Fibroblast of villous mesenchyme (primary cell): ENCODE results near the gene UNC50. TPM values are rescaled to one million over a fixed set of nuclear protein-coding genes. Genes with fewer than 3 reads are reported as not detected.
A peak's percentile ranks its signal among the peaks of the same experiment; 100 is the strongest.

Experiments
- DNase-seq: peaks from one replicate; pipeline ENCODE4 v3.0.0-alpha.2; 2010; ENCODE audit warnings: low read depth
- H3K4me3 ChIP-seq: 2 replicates; pipeline ENCODE4 v1.5.1; 2011; ENCODE audit warnings: low read depth, mild to moderate bottlenecking, low read length
- CTCF ChIP-seq: IDR thresholded peaks from 2 replicates; pipeline ENCODE4 v1.5.1; 2012; ENCODE audit warnings: low read depth, mild to moderate bottlenecking, low read length; ENCODE audit not compliant: insufficient read depth
- total RNA-seq: library from RNA; depleted of rRNA; stranded (reverse); fragments of >200 nt; gene quantifications from 2 replicates; pipeline ENCODE4 v1.2.3, GENCODE V29; 2012

The UNC50 gene
- total RNA-seq, 1 donor: 46.2 TPM

DNA sequence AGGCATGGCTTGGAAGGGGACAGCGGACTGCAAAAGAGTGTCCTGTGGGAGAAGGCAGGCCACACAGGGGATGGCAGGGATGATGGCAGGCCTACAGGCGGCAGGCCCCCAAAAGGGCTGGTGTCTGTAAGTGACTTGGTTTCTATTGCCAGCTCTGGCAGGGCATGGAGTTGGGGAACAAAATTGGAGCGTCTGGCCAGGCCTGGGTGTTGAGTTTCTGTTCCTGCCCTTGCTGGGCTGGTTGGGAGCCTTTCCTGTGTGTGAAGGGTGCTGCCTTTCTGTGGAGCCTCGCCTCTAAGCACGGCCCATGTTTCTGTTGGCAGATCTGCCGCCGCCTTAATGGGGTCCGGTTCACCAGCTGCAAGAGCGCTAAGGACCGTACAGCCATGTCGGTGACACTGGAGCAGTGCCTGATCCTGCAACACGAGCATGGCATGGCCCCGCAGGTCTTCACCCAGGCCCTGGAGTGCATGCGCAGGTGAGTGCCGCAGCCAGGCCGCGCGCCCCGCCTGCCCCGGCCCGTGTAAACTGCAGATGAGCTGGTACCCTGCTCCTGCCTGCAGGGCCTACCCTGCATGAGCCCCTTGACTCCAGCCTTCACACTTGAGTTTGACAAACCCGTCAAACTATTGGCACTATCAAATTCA is 31.6 kb upstream of the UNC50 start:
- DNase-seq: no peak
- H3K4me3 ChIP-seq: no peak overlapping the region
- TF ChIP-seq CTCF: no peak

DNA sequence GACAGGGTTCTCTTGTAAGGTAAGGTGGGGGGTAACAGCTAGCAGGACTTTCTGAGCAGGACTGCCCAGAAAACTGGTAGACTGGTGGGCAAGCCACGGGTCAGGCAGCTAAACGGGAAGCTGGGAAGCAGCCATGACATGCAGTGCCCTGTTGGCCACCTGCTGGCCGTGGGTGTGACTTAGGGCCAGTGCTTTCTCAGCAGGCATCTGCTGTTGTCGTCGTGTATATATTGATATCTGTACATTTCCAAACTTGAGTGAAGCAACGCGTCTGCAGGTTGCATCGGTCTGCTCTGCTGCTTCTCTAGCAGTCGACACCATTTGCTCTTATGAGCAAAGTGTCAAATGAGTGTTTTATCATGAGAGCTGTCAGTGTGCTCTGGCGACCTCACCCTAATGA is 31.1 kb upstream of the UNC50 start:
- no peak overlapping the region for H3K4me3 ChIP-seq
- DNase-seq: no peak
- peak; percentile 7 for TF ChIP-seq CTCF

GRCh38 chr2:98578231-98578630 is 30.2 kb upstream of the UNC50 start:
- no peak overlapping the region for H3K4me3 ChIP-seq
- no peak for TF ChIP-seq CTCF
- no peak for DNase-seq

DNA sequence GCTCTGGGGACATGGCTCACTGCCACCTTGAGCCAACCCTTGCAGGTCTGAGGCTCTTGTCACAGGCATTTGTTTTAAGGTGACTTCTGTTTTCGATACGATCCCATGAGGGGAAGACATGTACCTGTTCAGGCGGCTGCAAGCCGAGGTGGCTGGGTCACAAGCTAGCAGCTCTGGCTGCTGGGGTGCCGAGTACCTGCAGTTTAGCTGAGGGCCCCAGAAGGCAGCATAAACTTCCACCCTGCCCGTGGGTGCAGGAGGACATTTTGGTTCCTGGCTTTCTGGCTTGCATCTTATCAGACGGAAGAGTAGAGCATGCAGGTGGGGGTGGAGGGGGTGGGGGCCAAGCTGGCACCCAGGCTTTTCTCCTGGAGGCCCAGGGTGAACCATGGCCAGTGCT is 28.5 kb upstream of the UNC50 start:
- TF ChIP-seq CTCF: no peak

DNA sequence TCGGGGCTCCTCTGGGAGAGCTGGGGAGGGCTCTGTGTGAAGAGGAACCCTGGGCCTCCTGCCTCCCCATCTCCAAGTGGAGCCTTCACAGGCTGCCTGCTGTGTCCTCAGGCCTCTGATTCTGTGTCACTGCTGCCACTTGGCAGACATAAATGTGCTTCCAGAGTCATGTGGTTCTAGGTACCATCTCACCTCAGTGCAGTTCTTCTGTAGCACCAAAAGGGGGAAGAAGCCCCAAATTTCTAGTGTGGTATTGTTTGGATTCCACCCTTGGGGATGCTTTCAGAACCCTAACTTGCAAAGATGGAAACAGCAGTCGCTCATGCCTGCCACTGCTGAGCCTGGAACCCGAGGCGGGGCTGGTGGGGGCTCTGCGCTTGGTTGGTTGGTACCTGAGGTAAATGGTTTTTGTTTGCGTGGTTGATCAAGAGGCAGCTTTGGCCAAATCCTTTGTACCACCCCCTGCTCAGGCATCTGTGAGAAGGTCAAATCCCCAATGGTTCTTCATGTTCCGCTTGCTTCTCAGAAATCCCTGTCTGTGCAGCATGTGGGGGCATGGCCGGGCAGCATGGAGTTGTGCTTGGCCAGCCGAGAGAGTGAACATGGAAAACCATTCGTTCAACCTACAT is 27.6 kb upstream of the UNC50 start:
- no peak for DNase-seq
- no peak for TF ChIP-seq CTCF
- no peak overlapping the region for H3K4me3 ChIP-seq

More for the DNA sequence above, 28.5 kb upstream of the UNC50 start:
- H3K4me3 ChIP-seq: no peak overlapping the region
- DNase-seq: no peak

GRCh38 chr2:98582523-98582922 is 25.9 kb upstream of the UNC50 start:
- H3K4me3 ChIP-seq: no peak overlapping the region

More at GRCh38 chr2:98582523-98582922, 25.9 kb upstream of the UNC50 start:
- DNase-seq: no peak
- no peak for TF ChIP-seq CTCF
